Measurements from ENCODE around the gene DLG2.

DNA sequence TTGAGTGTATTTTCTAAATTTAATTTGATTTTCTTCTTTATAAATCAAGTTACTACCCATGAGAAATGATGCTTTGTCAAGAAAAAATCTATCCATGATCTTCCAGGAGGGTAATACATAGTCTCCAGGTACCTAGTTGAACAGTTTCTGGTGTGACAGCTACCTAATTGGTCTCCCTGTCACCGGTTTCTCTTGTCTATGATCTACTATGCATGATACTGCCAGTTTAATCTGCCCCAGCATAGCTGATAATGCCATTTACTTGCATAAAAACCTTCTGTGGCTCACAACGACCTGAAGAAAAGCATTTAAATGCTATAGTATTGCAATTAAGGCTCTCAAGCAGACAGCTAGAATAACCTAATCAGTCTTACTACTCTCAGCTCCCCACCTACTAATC lies 349.5 kb downstream of the DLG2 start:
- TF ChIP-seq, protein P1, sequence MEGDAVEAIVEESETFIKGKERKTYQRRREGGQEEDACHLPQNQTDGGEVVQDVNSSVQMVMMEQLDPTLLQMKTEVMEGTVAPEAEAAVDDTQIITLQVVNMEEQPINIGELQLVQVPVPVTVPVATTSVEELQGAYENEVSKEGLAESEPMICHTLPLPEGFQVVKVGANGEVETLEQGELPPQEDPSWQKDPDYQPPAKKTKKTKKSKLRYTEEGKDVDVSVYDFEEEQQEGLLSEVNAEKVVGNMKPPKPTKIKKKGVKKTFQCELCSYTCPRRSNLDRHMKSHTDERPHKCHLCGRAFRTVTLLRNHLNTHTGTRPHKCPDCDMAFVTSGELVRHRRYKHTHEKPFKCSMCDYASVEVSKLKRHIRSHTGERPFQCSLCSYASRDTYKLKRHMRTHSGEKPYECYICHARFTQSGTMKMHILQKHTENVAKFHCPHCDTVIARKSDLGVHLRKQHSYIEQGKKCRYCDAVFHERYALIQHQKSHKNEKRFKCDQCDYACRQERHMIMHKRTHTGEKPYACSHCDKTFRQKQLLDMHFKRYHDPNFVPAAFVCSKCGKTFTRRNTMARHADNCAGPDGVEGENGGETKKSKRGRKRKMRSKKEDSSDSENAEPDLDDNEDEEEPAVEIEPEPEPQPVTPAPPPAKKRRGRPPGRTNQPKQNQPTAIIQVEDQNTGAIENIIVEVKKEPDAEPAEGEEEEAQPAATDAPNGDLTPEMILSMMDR (IDR thresholded peaks at IDR 0.05) = no peak
- TF ChIP-seq POLR2A (IDR thresholded peaks at IDR 0.05) = no peak

Measured in ovary (tissue), 3 donors.